Activated CD8-positive, alpha-beta memory T cell treated with anti-CD3 and anti-CD28 coated beads for 4 hours (primary cell): Measurements from ENCODE around the gene NPRL2.
"Not testable (repeated sequence)": the region's sequence is repeated elsewhere in the genome, so short reads cannot be mapped to it uniquely, and the experiment has no call there.

Source experiments
- DNase-seq, 2 donors: peaks; one replicate each; pipeline ENCODE4 v3.0.0-alpha.2; 2020; ENCODE audit warnings: low read depth in 2 of 2

NPRL2 gene

GRCh38 chr3:50314342-50314741 is 36.2 kb downstream of the NPRL2 start:
- DNase-seq, result no peak

DNA sequence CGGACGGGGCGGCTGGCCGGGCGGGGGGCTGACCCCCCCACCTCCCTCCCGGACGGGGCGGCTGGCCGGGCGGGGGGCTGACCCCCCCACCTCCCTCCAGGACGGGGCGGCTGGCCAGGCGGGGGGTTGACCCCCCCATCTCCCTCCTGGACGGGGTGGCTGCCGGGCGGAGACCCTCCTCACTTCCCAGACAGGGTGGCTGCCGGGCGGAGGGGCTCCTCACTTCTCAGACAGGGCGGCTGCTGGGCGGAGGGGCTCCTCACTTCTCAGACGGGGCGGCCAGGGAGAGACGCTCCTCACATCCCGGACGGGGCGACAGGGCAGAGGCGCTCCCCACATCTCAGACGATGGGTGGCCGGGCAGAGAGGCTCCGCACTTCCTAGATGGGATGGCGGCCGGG is 38.5 kb downstream of the NPRL2 start:
- DNase-seq, result not testable (repeated sequence)

DNA sequence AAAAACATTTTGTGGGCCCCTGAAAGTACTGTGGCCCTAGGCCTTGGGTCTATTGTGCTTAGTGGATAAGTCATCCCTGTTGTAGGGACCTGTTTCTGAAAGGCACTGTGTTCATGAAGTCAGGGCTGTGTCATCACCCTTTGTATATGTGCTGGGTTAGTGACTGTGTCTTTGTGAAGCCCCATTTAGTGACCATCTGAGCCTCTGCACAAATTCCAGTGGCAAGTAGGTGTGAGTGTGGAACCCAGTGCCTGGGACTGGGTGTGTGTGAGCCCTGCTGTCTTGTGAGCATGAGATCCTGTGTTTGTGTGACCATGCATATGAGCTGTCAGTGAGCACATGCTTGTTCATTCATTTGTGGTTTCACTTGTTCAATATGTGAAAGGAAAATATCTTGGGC is 46.0 kb downstream of the NPRL2 start:
- no peak for DNase-seq

- DNase-seq, result no peak
Measured at GRCh38 chr3:50303013-50303815, 47.4 kb downstream of the NPRL2 start, which contains the start of gene HYAL1. Gene HYAL1 (minus strand): TSS chr3:50303574. CDS start chr3:50302956, 618 bp downstream.

DNA sequence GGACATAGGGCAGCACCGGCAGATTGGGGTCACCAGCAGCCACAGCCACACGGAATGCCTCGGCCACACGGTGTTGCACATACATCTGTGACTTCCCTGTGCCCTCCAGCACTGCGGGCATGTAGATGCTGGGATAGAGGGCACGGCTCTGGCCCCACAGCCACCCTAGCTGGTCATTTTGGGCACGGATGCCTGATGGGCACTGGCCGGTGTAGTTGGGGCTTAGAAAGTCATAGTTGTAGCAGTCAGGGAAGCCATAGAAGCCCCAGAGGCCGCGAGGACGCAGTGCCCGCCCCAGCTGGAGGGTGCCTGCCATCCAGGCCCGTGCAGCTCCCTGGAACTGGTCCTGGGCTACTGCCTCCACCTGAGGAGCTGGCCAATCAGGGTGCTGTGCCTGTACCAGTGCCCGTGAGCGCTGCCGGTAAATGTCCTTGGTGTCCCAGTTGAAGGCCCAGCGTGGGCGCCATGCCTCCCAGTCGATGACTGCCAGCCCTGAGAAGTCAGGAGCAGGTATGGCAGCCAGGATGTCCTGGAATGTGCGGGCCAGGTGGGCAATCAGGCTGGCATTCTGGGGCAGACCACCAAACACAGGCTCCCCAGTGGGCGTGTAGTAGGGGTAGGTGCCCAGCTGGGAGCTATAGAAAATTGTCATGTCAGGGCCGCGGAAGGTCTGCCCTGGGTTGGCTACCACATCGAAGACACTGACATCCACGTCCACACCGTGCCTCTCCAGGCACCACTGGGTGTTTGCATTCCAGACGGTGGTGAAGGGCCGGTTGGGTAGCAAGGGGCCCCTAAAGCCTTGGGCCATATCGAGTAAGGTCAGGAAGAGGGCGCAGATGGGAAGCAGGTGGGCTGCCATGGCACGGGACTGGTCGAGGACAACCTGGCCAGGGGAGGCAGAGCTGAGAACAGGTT is 48.2 kb downstream of the NPRL2 start:
- DNase-seq, result no peak

DNA sequence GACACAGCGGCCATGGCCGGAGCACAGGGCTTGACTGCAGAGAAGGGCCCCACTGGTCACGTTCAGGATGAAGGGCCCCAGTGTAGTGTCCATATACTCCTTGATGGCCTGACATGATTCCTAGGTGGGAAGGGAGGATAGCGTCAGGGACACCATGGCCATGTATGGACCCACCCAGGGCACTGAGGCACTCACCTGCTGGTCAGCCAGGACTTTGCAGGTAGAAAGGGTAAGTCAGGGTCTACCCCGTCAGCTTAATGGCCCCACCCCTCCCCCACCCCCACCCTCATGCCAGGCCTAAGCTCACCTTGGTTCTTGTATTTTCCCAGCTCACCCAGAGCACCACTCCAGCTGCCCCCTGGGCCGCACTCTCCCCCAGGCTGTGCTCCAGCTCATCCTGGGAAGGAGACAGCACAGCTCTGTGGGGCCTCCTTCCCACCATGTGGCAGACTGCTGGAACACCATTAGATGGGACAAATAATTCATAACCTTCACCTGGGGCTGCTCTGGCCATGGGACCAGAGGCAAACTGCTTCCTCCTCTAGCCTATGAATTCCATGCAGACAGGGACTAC is 49.8 kb downstream of the NPRL2 start:
- DNase-seq, result no peak

- DNase-seq, result no peak
Measured at GRCh38 chr3:50299929-50300680, 50.5 kb downstream of the NPRL2 start.

DNA sequence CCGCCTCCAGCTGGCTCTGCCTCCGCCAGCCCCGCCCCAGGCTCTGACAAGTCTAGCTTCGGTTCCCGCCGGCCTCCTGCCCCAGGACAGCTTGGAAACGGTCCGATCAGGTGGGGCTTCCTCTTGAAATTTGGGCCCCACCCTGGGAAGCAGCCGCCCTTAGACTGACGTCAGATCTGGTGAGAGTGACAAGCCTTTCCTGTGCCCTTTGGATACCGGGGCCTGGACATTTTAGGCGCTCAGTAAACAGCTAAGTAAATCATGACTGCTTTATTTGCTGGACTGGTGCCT is 51.0 kb downstream of the NPRL2 start:
- no peak for DNase-seq

DNA sequence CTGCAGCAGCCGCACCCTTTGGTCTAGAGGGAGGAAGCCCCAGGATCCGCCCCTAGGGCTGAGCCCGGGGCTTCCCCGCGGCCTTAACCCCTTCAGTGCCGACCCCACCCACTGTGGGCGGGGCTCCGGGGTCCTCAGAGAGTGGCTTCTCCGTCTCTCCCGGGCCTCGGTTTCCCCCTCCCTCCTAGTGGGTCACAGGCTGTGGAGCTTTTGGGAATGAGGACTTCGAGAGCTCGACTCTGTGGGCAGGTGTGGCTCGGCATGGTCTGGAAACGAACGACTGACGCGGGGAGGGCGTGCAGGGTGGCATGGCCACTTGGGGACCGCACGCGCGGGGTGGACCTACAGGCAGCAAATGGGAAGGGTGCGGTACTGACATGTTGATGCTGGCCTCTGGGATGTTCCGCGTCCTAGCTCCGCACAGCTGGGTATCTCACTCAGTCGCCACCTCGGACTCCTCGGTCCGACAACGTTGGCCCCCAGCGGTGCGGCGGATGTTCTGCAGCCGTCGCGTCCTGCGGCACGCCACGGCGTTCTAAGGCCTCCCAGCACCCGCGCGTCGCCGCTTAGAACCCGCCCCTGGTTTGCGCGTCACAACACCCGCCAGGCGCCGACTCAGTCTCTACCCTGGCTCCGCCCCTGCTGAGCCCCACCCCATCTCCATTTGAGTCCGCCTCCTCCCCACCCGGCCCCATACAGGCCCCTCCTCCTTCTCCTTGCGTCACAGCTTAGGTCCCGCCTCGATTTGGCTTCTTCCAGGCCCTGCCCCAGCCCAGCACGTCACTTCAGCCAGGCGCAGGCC is 51.5 kb downstream of the NPRL2 start, which contains the start of the genes HYAL3 and NAA80:
Gene HYAL3 (minus strand): TSS at position 570 of the 802 bp plus-strand sequence. CDS start 3,803 bp downstream, outside the sequence.
Gene NAA80 (minus strand): TSS at position 570 of the 802 bp plus-strand sequence. CDS start 1,942 bp downstream, outside the sequence.
- DNase-seq, result peak; percentile 99

- no peak for DNase-seq
Measured at GRCh38 chr3:50297896-50298725, 52.5 kb downstream of the NPRL2 start.

DNA sequence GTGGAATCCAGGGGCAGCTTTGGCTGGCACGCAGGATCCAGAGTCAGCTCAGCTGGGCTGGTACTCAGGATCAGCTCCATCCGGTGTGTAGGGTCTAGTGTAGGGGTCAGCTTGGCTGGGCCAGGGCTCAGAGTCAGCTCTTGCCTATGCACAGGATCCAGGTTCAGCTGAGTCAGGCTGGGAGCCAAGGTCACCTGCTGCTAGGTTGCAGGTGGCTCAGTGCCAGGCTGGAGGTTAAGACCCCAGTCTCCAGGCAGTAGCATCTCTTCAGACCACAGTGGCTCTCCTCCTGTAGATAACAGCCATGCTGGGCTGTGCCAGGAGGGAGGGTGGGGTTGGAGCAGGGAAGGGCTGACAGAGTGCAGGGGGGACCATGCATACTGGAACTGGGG is 53.2 kb downstream of the NPRL2 start:
- DNase-seq, result no peak
